DOHH2 (cell line): Measurements from ENCODE around the gene KCNH1.
"Not testable (repeated sequence)": the region's sequence is repeated elsewhere in the genome, so short reads cannot be mapped to it uniquely, and the experiment has no call there.

Source experiments
- H3F3A ChIP-seq: fragments of 200-600 bp; sonication (generic), shearing (Covaris generic); 2 replicates; pipeline ENCODE4 v1.6.0; 2016; ENCODE audit warnings: antibody characterized with exemption, mild to moderate bottlenecking; ENCODE audit not compliant: control insufficient read depth, insufficient read depth
- H3K27ac ChIP-seq: fragments of 200-600 bp; sonication (generic); 2 replicates; pipeline ENCODE4 v1.5.1; 2014; ENCODE audit warnings: low read depth, mild to moderate bottlenecking, low read length, moderate library complexity
- H3K27me3 ChIP-seq: fragments of 200-600 bp; sonication (generic); 2 replicates; pipeline ENCODE4 v1.6.1; 2014; ENCODE audit warnings: mild to moderate bottlenecking, low read length, mixed read lengths; ENCODE audit not compliant: control insufficient read depth
- H3K36me3 ChIP-seq: fragments of 200-600 bp; sonication (generic); 2 replicates; pipeline ENCODE4 v1.6.1; 2014; ENCODE audit warnings: mild to moderate bottlenecking, low read length, moderate library complexity, mixed read lengths; ENCODE audit not compliant: control insufficient read depth
- H3K4me1 ChIP-seq: fragments of 200-600 bp; sonication (generic); 2 replicates; pipeline ENCODE4 v1.6.1; 2014; ENCODE audit warnings: mild to moderate bottlenecking, low read length, mixed read lengths; ENCODE audit not compliant: control insufficient read depth
- H3K4me2 ChIP-seq: fragments of 200-600 bp; sonication (generic); 2 replicates; pipeline ENCODE4 v1.6.0; 2014; ENCODE audit warnings: mild to moderate bottlenecking, low read length, moderate library complexity
- H3K4me3 ChIP-seq: fragments of 200-600 bp; sonication (generic); 2 replicates; pipeline ENCODE4 v1.5.1; 2014; ENCODE audit warnings: mild to moderate bottlenecking, low read length, mixed read lengths
- H3K79me2 ChIP-seq: fragments of 200-600 bp; sonication (generic); 2 replicates; pipeline ENCODE4 v1.6.1; 2014; ENCODE audit warnings: mild to moderate bottlenecking, low read length, mixed read lengths; ENCODE audit not compliant: control insufficient read depth
- H3K9me2 ChIP-seq: fragments of 200-600 bp; sonication (generic); replicated peaks from 2 replicates; pipeline ENCODE4 v1.6.1; 2014; ENCODE audit warnings: mild to moderate bottlenecking, low read length, mixed read lengths; ENCODE audit not compliant: control insufficient read depth
- H3K9me3 ChIP-seq: fragments of 200-600 bp; sonication (generic); 2 replicates; pipeline ENCODE4 v1.6.1; 2014; ENCODE audit warnings: antibody characterized with exemption, low read length, mixed read lengths; ENCODE audit not compliant: control insufficient read depth, insufficient read depth
- H4K20me1 ChIP-seq: fragments of 200-600 bp; sonication (generic); 2 replicates; pipeline ENCODE4 v1.6.0; 2014; ENCODE audit warnings: low read depth, mild to moderate bottlenecking, antibody characterized with exemption, low read length, moderate library complexity; ENCODE audit not compliant: control insufficient read depth, insufficient read depth
- CTCF ChIP-seq: fragments of 200-600 bp; sonication (generic); IDR thresholded peaks from one replicate; pipeline ENCODE4 v1.5.1; 2014; ENCODE audit warnings: antibody characterized with exemption, mild to moderate bottlenecking, low read depth, low read length; ENCODE audit not compliant: poor library complexity, severe bottlenecking
- EZH2phosphoT487 ChIP-seq: fragments of 200-600 bp; sonication (generic); IDR thresholded peaks from 2 replicates; pipeline ENCODE4 v1.6.1; 2017; ENCODE audit warnings: borderline replicate concordance, mild to moderate bottlenecking, antibody characterized with exemption, low read length, moderate library complexity, mixed read lengths

Gene KCNH1

DNA sequence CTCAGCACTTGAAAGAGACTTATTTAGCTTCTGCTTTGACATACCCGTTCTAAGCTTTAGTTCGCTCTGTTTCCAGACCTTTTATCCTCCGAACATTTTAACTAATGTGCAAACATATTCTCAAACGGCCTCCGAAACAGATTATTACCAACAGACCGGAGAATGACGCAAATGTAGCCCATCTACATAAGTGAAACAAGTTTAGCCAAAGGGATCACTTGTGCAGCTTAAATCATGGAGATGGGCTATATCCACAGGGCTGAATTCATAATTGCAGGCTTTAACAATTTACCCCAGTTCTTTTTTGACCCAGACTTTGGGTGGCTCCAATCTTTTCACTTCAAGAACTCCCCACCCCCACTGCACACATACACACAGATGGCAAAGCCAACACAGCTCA, 119.7 kb downstream of the KCNH1 start:
- H3K9me3 ChIP-seq, result no peaks in the 10 kb centered on the region
- no peak overlapping the region for H3K4me2 ChIP-seq
- H3K9me2 ChIP-seq, result no peaks in the 10 kb centered on the region
- no peaks in the 10 kb centered on the region for H3K4me1 ChIP-seq
- H3F3A ChIP-seq, result no peaks in the 10 kb centered on the region
- H4K20me1 ChIP-seq, result no peaks in the 10 kb centered on the region
- H3K27me3 ChIP-seq, result no peaks in the 10 kb centered on the region
- H3K27ac ChIP-seq, result no peak overlapping the region
- no peak overlapping the region for H3K4me3 ChIP-seq
- no peaks in the 10 kb centered on the region for H3K36me3 ChIP-seq
- H3K79me2 ChIP-seq, result no peaks in the 10 kb centered on the region
- TF ChIP-seq CTCF, result no peak
- TF ChIP-seq EZH2phosphoT487, result no peak

GRCh38 chr1:211013346-211014240, 120.4 kb downstream of the KCNH1 start:
- H3K79me2 ChIP-seq, result no peaks in the 10 kb centered on the region
- no peaks in the 10 kb centered on the region for H4K20me1 ChIP-seq
- no peaks in the 10 kb centered on the region for H3F3A ChIP-seq
- H3K4me2 ChIP-seq, result no peak overlapping the region
- H3K27me3 ChIP-seq, result no peaks in the 10 kb centered on the region
- H3K9me2 ChIP-seq, result no peaks in the 10 kb centered on the region
- H3K4me3 ChIP-seq, result no peak overlapping the region
- TF ChIP-seq EZH2phosphoT487 (no peak), CTCF (no peak)
- no peak overlapping the region for H3K27ac ChIP-seq
- no peaks in the 10 kb centered on the region for H3K36me3 ChIP-seq
- no peaks in the 10 kb centered on the region for H3K9me3 ChIP-seq
- H3K4me1 ChIP-seq, result no peaks in the 10 kb centered on the region

DNA sequence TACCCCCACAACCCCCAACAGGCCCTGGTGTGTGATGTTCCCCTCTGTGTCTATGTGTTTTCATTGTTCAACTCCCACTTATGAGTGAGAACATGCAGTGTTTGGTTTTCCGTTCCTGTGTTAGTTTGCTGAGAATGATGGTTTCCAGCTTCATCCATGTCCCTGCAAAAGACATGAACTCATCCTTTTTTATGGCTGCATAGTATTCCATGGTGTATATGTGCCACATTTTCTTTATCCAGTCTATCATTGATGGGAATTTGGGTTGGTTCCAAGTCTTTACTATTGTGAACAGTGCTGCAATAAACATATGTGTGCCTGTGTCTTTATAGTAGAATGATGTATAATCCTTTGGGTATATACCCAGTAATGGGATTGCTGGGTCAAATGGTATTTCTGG, 122.8 kb downstream of the KCNH1 start:
- H3K4me1 ChIP-seq, H3K36me3 ChIP-seq, H4K20me1 ChIP-seq, H3K4me3 ChIP-seq, H3K9me3 ChIP-seq, H3K79me2 ChIP-seq, H3K27ac ChIP-seq, H3K9me2 ChIP-seq, H3K27me3 ChIP-seq, H3K4me2 ChIP-seq, H3F3A ChIP-seq: not testable (repeated sequence)

- no peak overlapping the region for H3K27ac ChIP-seq
- H3K27me3 ChIP-seq, result 0 out of 2 replicates have a peak, but pooled peaks cover 2% of the 10 kb centered on the region
- no peaks in the 10 kb centered on the region for H3F3A ChIP-seq
- no peaks in the 10 kb centered on the region for H3K4me1 ChIP-seq
- H3K9me2 ChIP-seq, result no peaks in the 10 kb centered on the region
- no peak overlapping the region for H3K4me3 ChIP-seq
- H3K36me3 ChIP-seq, result no peaks in the 10 kb centered on the region
- H3K4me2 ChIP-seq, result no peak overlapping the region
- TF ChIP-seq EZH2phosphoT487 (no peak), CTCF (no peak)
- H4K20me1 ChIP-seq, result no peaks in the 10 kb centered on the region
- no peaks in the 10 kb centered on the region for H3K9me3 ChIP-seq
- H3K79me2 ChIP-seq, result no peaks in the 10 kb centered on the region
These were observed 124.0 kb downstream of the KCNH1 start for GRCh38 chr1:211009944-211010343.
